GM12878 (cell line): ENCODE results near the gene FBXL7. TPM values are rescaled to one million over a fixed set of nuclear protein-coding genes. Genes with fewer than 3 reads are reported as not detected.

Experiments used
- ATAC-seq: fragments of 200-7000 bp; cut with Tn5 transposase; 3 replicates; pipeline ENCODE4 v1.9.1; 2020; ENCODE audit warnings: mild to moderate bottlenecking, moderate library complexity
- BruUV-seq: library from RNA; stranded (reverse); fragments of 400-500 nt; replicated peaks from 2 replicates; lab custom pipeline; 2021; lab: Mats Ljungman, UMichigan
- CTCF ChIA-PET: fragments of 300-600 bp; sonication (Branson Sonifier 250); formaldehyde crosslinking; extraction: SDS; loops from one replicate; lab custom pipeline; 2021; ENCODE audit warnings: inconsistent platforms; lab: Yijun Ruan, JAX
- POLR2A ChIA-PET: fragments of 350-600 bp; formaldehyde crosslinking; extraction: SDS; loops from one replicate; lab custom pipeline; 2021; ENCODE audit warnings: inconsistent platforms; lab: Charles Lee
- RAD21 ChIA-PET: fragments of 300-600 bp; sonication (Branson Sonifier 250); formaldehyde crosslinking; loops from one replicate; lab custom pipeline; 2023; ENCODE audit warnings: antibody characterized with exemption; ENCODE audit not compliant: unreplicated experiment; lab: Charles Lee
- SMC1A ChIA-PET: fragments of 300-600 bp; sonication (Branson Sonifier 250); formaldehyde crosslinking; loops from one replicate; lab custom pipeline; 2023; ENCODE audit not compliant: unreplicated experiment, uncharacterized antibody; lab: Charles Lee
- DNase-seq: peaks from one replicate; pipeline ENCODE4 v3.0.0-alpha.2; 2011; ENCODE audit warnings: low read depth, low spot score
- FAIRE-seq: peaks from 3 replicates; lab custom pipeline; 2011; peaks lifted over from hg19 to GRCh38; lab: Jason Lieb, UNC
- H2AFZ ChIP-seq: 2 replicates; pipeline ENCODE4 v1.6.0; 2011; ENCODE audit warnings: low read depth, low read length, control low read depth; ENCODE audit not compliant: control insufficient read depth
- H3K27ac ChIP-seq: 2 replicates; pipeline ENCODE4 v1.5.1; 2011; ENCODE audit warnings: control low read depth; ENCODE audit not compliant: control insufficient read depth, insufficient read depth
- H3K27me3 ChIP-seq, 2 experiments: replicated peaks in 1 of 2; 2 replicates each; pipeline versions ENCODE4 v1.6.0 to v1.6.1; 2011; ENCODE audit warnings: low read length in 1 of 2; ENCODE audit not compliant: control insufficient read depth in 2 of 2, insufficient read depth in 2 of 2
- H3K36me3 ChIP-seq, 2 experiments: 2 replicates each; pipeline ENCODE4 v1.5.1; 2011; ENCODE audit warnings: low read length in 1 of 2; ENCODE audit not compliant: control insufficient read depth in 2 of 2, insufficient read depth in 2 of 2
- H3K4me1 ChIP-seq: 2 replicates; pipeline ENCODE4 v1.6.1; 2011; ENCODE audit warnings: mild to moderate bottlenecking, low read length, moderate library complexity, mixed read lengths; ENCODE audit not compliant: control insufficient read depth, insufficient read depth
- H3K4me2 ChIP-seq: 2 replicates; pipeline ENCODE4 v1.6.0; 2011; ENCODE audit warnings: control low read depth; ENCODE audit not compliant: control insufficient read depth, insufficient read depth
- H3K4me3 ChIP-seq: fragments of 200-600 bp; sonication (generic); 2 replicates; pipeline ENCODE4 v1.5.1; 2016
- H3K79me2 ChIP-seq: 2 replicates; pipeline ENCODE4 v1.6.0; 2011; ENCODE audit warnings: low read length; ENCODE audit not compliant: control insufficient read depth, insufficient read depth
- H3K9ac ChIP-seq: 2 replicates; pipeline ENCODE4 v1.8.0; 2011; ENCODE audit warnings: low read length, control low read depth, mixed read lengths; ENCODE audit not compliant: control insufficient read depth, insufficient read depth
- H3K9me3 ChIP-seq: replicated peaks from 3 replicates; pipeline ENCODE4 v1.5.1; 2011; ENCODE audit warnings: mild to moderate bottlenecking, low read length; ENCODE audit not compliant: control insufficient read depth, insufficient read depth
- H4K20me1 ChIP-seq: 2 replicates; pipeline ENCODE4 v1.6.0; 2011; ENCODE audit not compliant: control insufficient read depth, insufficient read depth
- ASH2L ChIP-seq: fragments of 300-600, 200-600 bp; sonication (generic); IDR thresholded peaks from 2 replicates; pipeline ENCODE4 v1.6.1; 2017; ENCODE audit warnings: low read depth, mild to moderate bottlenecking, borderline replicate concordance
- ATF2 ChIP-seq: IDR thresholded peaks from 2 replicates; pipeline ENCODE4 v1.6.1; 2012; ENCODE audit warnings: low read length, inconsistent platforms
- CTCF ChIP-seq, 3 experiments: IDR thresholded peaks in 2 of 3; conservative IDR thresholded peaks in 1 of 3; 2 replicates each; pipeline ENCODE4 v1.5.1; 2011; ENCODE audit warnings: low read depth in 3 of 3, low read length in 3 of 3, mild to moderate bottlenecking in 3 of 3, control low read depth in 2 of 3, moderate library complexity in 2 of 3, inconsistent platforms in 1 of 3, mixed read lengths in 1 of 3; ENCODE audit not compliant: control insufficient read depth in 2 of 3, insufficient read depth in 1 of 3; ENCODE audit errors: extremely low read depth in 1 of 3
- EGR1 ChIP-seq, 2 experiments: IDR thresholded peaks; 1 replicate in 1 of 2; 2 replicates in 1 of 2; pipeline ENCODE4 v1.6.1; 2011 to 2012; ENCODE audit warnings: low read depth in 2 of 2, low read length in 2 of 2, borderline replicate concordance in 1 of 2, mild to moderate bottlenecking in 1 of 2, moderate library complexity in 1 of 2
- IRF4 ChIP-seq: IDR thresholded peaks from 2 replicates; pipeline ENCODE4 v1.6.1; 2011; ENCODE audit warnings: low read depth, low read length
- MLLT1 ChIP-seq: fragments of 450-650 bp; IDR thresholded peaks from 2 replicates; pipeline ENCODE4 v1.6.1; 2016; ENCODE audit warnings: mild to moderate bottlenecking
- MTA3 ChIP-seq: IDR thresholded peaks from 2 replicates; pipeline ENCODE4 v1.6.1; 2012; ENCODE audit warnings: low read length, inconsistent platforms, borderline replicate concordance
- RAD21 ChIP-seq: IDR thresholded peaks from 2 replicates; pipeline ENCODE4 v1.6.1; 2011; ENCODE audit warnings: mild to moderate bottlenecking, low read depth, low read length, moderate library complexity; ENCODE audit not compliant: insufficient read depth
- ZNF24 ChIP-seq: fragments of 450-650 bp; IDR thresholded peaks from 2 replicates; pipeline ENCODE4 v1.6.1; 2017; ENCODE audit warnings: antibody characterized with exemption, mild to moderate bottlenecking
- ZNF622 ChIP-seq: fragments of 450-650 bp; IDR thresholded peaks from 2 replicates; pipeline ENCODE4 v1.6.1; 2017; ENCODE audit warnings: mild to moderate bottlenecking, inconsistent platforms
- WGBS: methylation state at CpG from one replicate; pipeline ENCODE4 v1.1.6; 2016; ENCODE audit warnings: low lambda C conversion rate; ENCODE audit not compliant: insufficient replicate concordance, insufficient coverage; ENCODE audit errors: missing lambda C conversion rate; 5-methylcytosine and 5-hydroxymethylcytosine counted together
- in situ Hi-C: fragments of 300-500 bp; cut with MboI; formaldehyde crosslinking; loops from 9 replicates; pipeline ENCODE4 v1.14.3; 2018; ENCODE audit warnings: mixed read lengths
- intact Hi-C: fragments of 100-400 bp; cut with micrococcal nuclease; formaldehyde crosslinking; loops from one replicate; pipeline ENCODE4 v1.14.2; 2022; ENCODE audit not compliant: unreplicated experiment
- polyA plus RNA-seq, 11 experiments: library from polyadenylated mRNA; depleted of rRNA in 4 of 11; unstranded in 6 of 11; stranded (reverse) in 5 of 11; fragments of >200 nt; fragmentation: Nextera tagmentation in 4 of 11; fragmentation: Illumina TruSeq in 1 of 11; extraction: Ambion mirVana in 4 of 11; extraction: Trizol in 1 of 11; gene quantifications; 1 replicate in 1 of 11; 2 replicates in 10 of 11; pipeline versions ENCODE4 v1.2.1 to v1.2.3, GENCODE V29; 2011 to 2016; ENCODE audit warnings: inconsistent platforms in 2 of 11, missing spikeins in 2 of 11, low read depth in 1 of 11
- total RNA-seq, 4 experiments: library from RNA; depleted of rRNA in 3 of 4; stranded (reverse); fragments of >200 nt in 3 of 4; fragmentation: Illumina TruSeq in 1 of 4; extraction: Trizol in 1 of 4; gene quantifications; 2 replicates each; pipeline versions ENCODE4 v1.2.1 to v1.2.3, GENCODE V29; 2013 to 2021

FBXL7 gene
- total and polyA plus RNA-seq, 10 of the 15 experiments (the other 5 are each of a cell fraction or from before 2014, with no cell fraction given): 0.03 to 0.44 (median 0.16) TPM

GRCh38 chr5:15902066-15902465 is 402.1 kb downstream of the FBXL7 start:
- BruUV-seq: no TSS peak
- CTCF ChIA-PET: no interaction called here
- Histone ChIP-seq H4K20me1 (no peaks in the 10 kb centered on the region), H3K79me2 (no peaks in the 10 kb centered on the region), H3K27ac (no peak overlapping the region), H3K4me1 (no peaks in the 10 kb centered on the region)
- no peak for TF ChIP-seq IRF4
- no peak for TF ChIP-seq ATF2
- no peak for TF ChIP-seq MTA3
- no peak for TF ChIP-seq ZNF24
- TF ChIP-seq, all 136 proteins: peak for 0
- no peak for FAIRE-seq
- DNase-seq: no peak
- no peak overlapping the region for H3K4me2 ChIP-seq
- H3K9me3 ChIP-seq: no peaks in the 10 kb centered on the region
- no peaks in the 10 kb centered on the region for H3K36me3 ChIP-seq
- ATAC-seq: no peak
- 19% methylated on average over 6 of the region's 6 CpGs for WGBS
- in situ Hi-C loops: no loop called here
- no peak overlapping the region for H2AFZ ChIP-seq
- H3K4me3 ChIP-seq: no peak overlapping the region
- H3K27me3 ChIP-seq: no peaks in the 10 kb centered on the region
- no peak overlapping the region for H3K9ac ChIP-seq
- RAD21 ChIA-PET: no interaction called here
- intact Hi-C loops: no loop called here
- POLR2A ChIA-PET: no interaction called here
- SMC1A ChIA-PET: no interaction called here

- H3K9me3 ChIP-seq: no peaks in the 10 kb centered on the region
- ChIA-PET CTCF (interaction anchor here (0.7 kb wide), 1 partner anchor 16 kb away, joined by 3 read pairs; no protein-coding TSS in a partner anchor), RAD21 (no interaction called here), SMC1A (no interaction called here), POLR2A (no interaction called here)
- DNase-seq: no peak
- no peak overlapping the region for H3K4me3 ChIP-seq
- 23% methylated on average over 2 of the region's 2 CpGs for WGBS
- no peaks in the 10 kb centered on the region for H3K27me3 ChIP-seq
- ATAC-seq: no peak
- H3K9ac ChIP-seq: no peak overlapping the region
- no peak overlapping the region for H3K4me2 ChIP-seq
- no peak overlapping the region for H3K27ac ChIP-seq
- FAIRE-seq: no peak
- H2AFZ ChIP-seq: no peak overlapping the region
- in situ Hi-C loops (no loop called here), intact Hi-C loops (no loop called here)
- no peaks in the 10 kb centered on the region for H3K36me3 ChIP-seq
- no TSS peak for BruUV-seq
- no peaks in the 10 kb centered on the region for H4K20me1 ChIP-seq
- no peaks in the 10 kb centered on the region for H3K4me1 ChIP-seq
- H3K79me2 ChIP-seq: no peaks in the 10 kb centered on the region
- TF ChIP-seq ASH2L: no peak
- no peak for TF ChIP-seq CTCF (IDR thresholded peaks at IDR 0.05 in 2 of 3, conservative IDR thresholded peaks at IDR 0.05 in 1 of 3; ENCODE audit: control insufficient read depth in 2 of 3, extremely low read depth in 1 of 3, insufficient read depth in 1 of 3, low read depth in 3 of 3, low read length in 3 of 3)
- TF ChIP-seq ZNF622: no peak
- TF ChIP-seq MLLT1: no peak
- no peak for TF ChIP-seq EGR1 (IDR thresholded peaks at IDR 0.05; ENCODE audit: borderline replicate concordance in 1 of 2, low read depth in 2 of 2, low read length in 2 of 2)
- TF ChIP-seq RAD21: no peak
Measured at GRCh38 chr5:15904899-15905830, 405.2 kb downstream of the FBXL7 start.
